ENCODE results near the gene MAML3.
"Not testable (repeated sequence)": the region's sequence is repeated elsewhere in the genome, so short reads cannot be mapped to it uniquely, and the experiment has no call there.

Gene MAML3

GRCh38 chr4:139698167-139698925 lies 455.6 kb downstream of the MAML3 start:
- not testable (repeated sequence) for DNase-seq

- DNase-seq: no peak
Measured at GRCh38 chr4:139696491-139696890, 457.5 kb downstream of the MAML3 start.

- DNase-seq: no peak
Measured at GRCh38 chr4:139694522-139695107, 459.4 kb downstream of the MAML3 start.

- no peak for DNase-seq
Measured at GRCh38 chr4:139692309-139693012, 461.5 kb downstream of the MAML3 start.

- DNase-seq: no peak
Measured at GRCh38 chr4:139690419-139690818, 463.6 kb downstream of the MAML3 start.

GRCh38 chr4:139689093-139689722 lies 464.8 kb downstream of the MAML3 start:
- DNase-seq: peak; percentile 9

GRCh38 chr4:139686988-139687387 lies 467.0 kb downstream of the MAML3 start:
- no peak for DNase-seq

- DNase-seq: no peak
Measured at GRCh38 chr4:139686130-139686529, 467.9 kb downstream of the MAML3 start.

GRCh38 chr4:139685180-139685579 lies 468.8 kb downstream of the MAML3 start:
- DNase-seq: no peak

- DNase-seq: no peak
Measured at GRCh38 chr4:139684351-139684750, 469.6 kb downstream of the MAML3 start.

- no peak for DNase-seq
Measured at GRCh38 chr4:139682741-139683151, 471.2 kb downstream of the MAML3 start.

GRCh38 chr4:139682309-139682708 lies 471.7 kb downstream of the MAML3 start:
- DNase-seq: no peak

GRCh38 chr4:139676913-139677585 lies 476.9 kb downstream of the MAML3 start:
- DNase-seq: no peak

- DNase-seq: no peak
Measured at GRCh38 chr4:139676365-139676764, 477.6 kb downstream of the MAML3 start.

- DNase-seq: no peak
Measured at GRCh38 chr4:139675651-139676050, 478.3 kb downstream of the MAML3 start.

- no peak for DNase-seq
Measured at GRCh38 chr4:139674875-139675550, 479.0 kb downstream of the MAML3 start.

- DNase-seq: no peak
Measured at GRCh38 chr4:139672732-139673131, 481.3 kb downstream of the MAML3 start.

- no peak for DNase-seq
Measured at GRCh38 chr4:139672215-139672614, 481.8 kb downstream of the MAML3 start.

- no peak for DNase-seq
Measured at GRCh38 chr4:139670775-139671174, 483.2 kb downstream of the MAML3 start.

GRCh38 chr4:139669890-139670289 lies 484.1 kb downstream of the MAML3 start:
- no peak for DNase-seq

GRCh38 chr4:139669335-139669734 lies 484.6 kb downstream of the MAML3 start:
- no peak for DNase-seq

- DNase-seq: no peak
Measured at GRCh38 chr4:139668658-139669201, 485.3 kb downstream of the MAML3 start.
